B cell (primary cell): Measurements from ENCODE around the gene MAD1L1.

Experiments
- CTCF ChIP-seq: fragments of 200-600 bp; IDR thresholded peaks from one replicate; pipeline ENCODE4 v1.8.0; 2022; ENCODE audit warnings: antibody characterized with exemption, mild to moderate bottlenecking
- EZH2 ChIP-seq: IDR thresholded peaks from 2 replicates; pipeline ENCODE4 v1.6.1; 2012; ENCODE audit warnings: borderline replicate concordance, low read depth, mild to moderate bottlenecking, moderate library complexity, low read length; ENCODE audit not compliant: insufficient read depth, poor library complexity, severe bottlenecking

GRCh38 chr7:2159176-2159520 lies 73.6 kb downstream of the MAD1L1 start:
- no peak for TF ChIP-seq CTCF
- TF ChIP-seq EZH2 = no peak
